OCI-LY1 (cell line): ENCODE data around the gene CEP128.

Experiments
- H2AFZ ChIP-seq: fragments of 200-600 bp; sonication (generic), shearing (Covaris generic); 2 replicates; pipeline ENCODE4 v1.6.0; 2014; ENCODE audit warnings: antibody characterized with exemption, mild to moderate bottlenecking, low read length
- H3F3A ChIP-seq: fragments of 200-600 bp; sonication (generic), shearing (Covaris generic); 2 replicates; pipeline ENCODE4 v1.6.0; 2014; ENCODE audit warnings: mild to moderate bottlenecking, antibody characterized with exemption, low read length, moderate library complexity; ENCODE audit not compliant: insufficient read depth
- H3K27ac ChIP-seq: fragments of 200-600 bp; sonication (generic); 2 replicates; pipeline ENCODE4 v1.5.1; 2014; ENCODE audit warnings: low read length, mixed run types, mild to moderate bottlenecking, low read depth; ENCODE audit not compliant: poor library complexity, severe bottlenecking
- H3K27me3 ChIP-seq: fragments of 200-600 bp; sonication (generic); 2 replicates; pipeline ENCODE4 v1.6.0; 2014; ENCODE audit warnings: antibody characterized with exemption, mild to moderate bottlenecking, low read length, moderate library complexity; ENCODE audit not compliant: insufficient read depth
- H3K36me3 ChIP-seq: fragments of 200-600 bp; sonication (generic); 2 replicates; pipeline ENCODE4 v1.6.1; 2014; ENCODE audit warnings: mild to moderate bottlenecking, antibody characterized with exemption, low read length, moderate library complexity, mixed read lengths; ENCODE audit not compliant: insufficient read depth
- H3K4me1 ChIP-seq: fragments of 200-600 bp; sonication (generic); 2 replicates; pipeline ENCODE4 v1.5.1; 2014; ENCODE audit warnings: mild to moderate bottlenecking, low read length, moderate library complexity; ENCODE audit not compliant: insufficient read depth, severe bottlenecking
- H3K4me2 ChIP-seq: fragments of 200-600 bp; sonication (generic), shearing (Covaris generic); 2 replicates; pipeline ENCODE4 v1.6.1; 2014; ENCODE audit warnings: low read length
- H3K4me3 ChIP-seq: fragments of 200-600 bp; sonication (generic); 2 replicates; pipeline ENCODE4 v1.5.1; 2014; ENCODE audit warnings: low read length, low read depth, mild to moderate bottlenecking, mixed read lengths; ENCODE audit not compliant: poor library complexity, severe bottlenecking
- H3K79me2 ChIP-seq: fragments of 200-600 bp; shearing (Covaris generic); 2 replicates; pipeline ENCODE4 v1.6.1; 2016; ENCODE audit warnings: mixed run types, low read length, mixed read lengths; ENCODE audit not compliant: insufficient read depth
- H3K9ac ChIP-seq: fragments of 200-600 bp; sonication (generic), shearing (Covaris generic); 2 replicates; pipeline ENCODE4 v1.6.1; 2014; ENCODE audit warnings: mild to moderate bottlenecking, low read length, mixed read lengths
- H3K9me2 ChIP-seq: fragments of 200-600 bp; sonication (generic), shearing (Covaris generic); 2 replicates; pipeline ENCODE4 v1.6.1; 2014; ENCODE audit warnings: low read depth, mild to moderate bottlenecking, low read length, mixed read lengths
- H3K9me3 ChIP-seq: fragments of 200-600 bp; shearing (Covaris generic); 2 replicates; pipeline ENCODE4 v1.6.1; 2014; ENCODE audit warnings: low read length, mixed read lengths
- H4K20me1 ChIP-seq: fragments of 200-600 bp; sonication (generic), shearing (Covaris generic); 2 replicates; pipeline ENCODE4 v1.6.0; 2016; ENCODE audit warnings: mild to moderate bottlenecking, low read length; ENCODE audit not compliant: insufficient read depth
- CTCF ChIP-seq: fragments of 200-600 bp; sonication (generic), shearing (Covaris generic); IDR thresholded peaks from 2 replicates; pipeline ENCODE4 v1.5.1; 2017; ENCODE audit warnings: mild to moderate bottlenecking, antibody characterized with exemption, low read length, moderate library complexity, mixed read lengths
- EZH2 ChIP-seq: fragments of 200-600 bp; sonication (generic), shearing (Covaris generic); IDR thresholded peaks from 2 replicates; pipeline ENCODE4 v1.8.0; 2017; ENCODE audit warnings: borderline replicate concordance, mixed run types, mild to moderate bottlenecking, antibody characterized with exemption, low read length, moderate library complexity, mixed read lengths

CEP128 gene

GRCh38 chr14:80549141-80549540, 392.4 kb downstream of the CEP128 start:
- no peaks in the 10 kb centered on the region for H3F3A ChIP-seq
- H3K4me1 ChIP-seq: no peaks in the 10 kb centered on the region
- H2AFZ ChIP-seq: no peak overlapping the region

GRCh38 chr14:80545935-80546854, 395.3 kb downstream of the CEP128 start:
- Histone ChIP-seq H2AFZ (no peak overlapping the region), H4K20me1 (no peaks in the 10 kb centered on the region)
- TF ChIP-seq CTCF (no peak), EZH2 (no peak)

More at GRCh38 chr14:80549141-80549540, 392.4 kb downstream of the CEP128 start:
- H3K9me2 ChIP-seq: no peaks in the 10 kb centered on the region
- H3K4me2 ChIP-seq: no peak overlapping the region
- no peak overlapping the region for H3K27ac ChIP-seq
- H4K20me1 ChIP-seq: no peaks in the 10 kb centered on the region
- H3K79me2 ChIP-seq: no peaks in the 10 kb centered on the region
- no peak overlapping the region for H3K9ac ChIP-seq
- no peak overlapping the region for H3K4me3 ChIP-seq
- no peaks in the 10 kb centered on the region for H3K36me3 ChIP-seq
- no peaks in the 10 kb centered on the region for H3K9me3 ChIP-seq
- TF ChIP-seq CTCF: no peak
- TF ChIP-seq EZH2: no peak
- no peaks in the 10 kb centered on the region for H3K27me3 ChIP-seq

GRCh38 chr14:80544366-80544765, 397.2 kb downstream of the CEP128 start:
- Histone ChIP-seq H3F3A (no peaks in the 10 kb centered on the region), H3K4me2 (no peak overlapping the region), H3K9me2 (no peaks in the 10 kb centered on the region), H2AFZ (no peak overlapping the region), H3K79me2 (no peaks in the 10 kb centered on the region), H3K27me3 (no peaks in the 10 kb centered on the region), H4K20me1 (no peaks in the 10 kb centered on the region), H3K9ac (no peak overlapping the region), H3K4me3 (no peak overlapping the region), H3K4me1 (no peaks in the 10 kb centered on the region), H3K27ac (no peak overlapping the region), H3K9me3 (no peaks in the 10 kb centered on the region), H3K36me3 (no peaks in the 10 kb centered on the region; the same call in 1 of the 2 replicates)
- no peak for TF ChIP-seq CTCF
- no peak for TF ChIP-seq EZH2

More at GRCh38 chr14:80545935-80546854, 395.3 kb downstream of the CEP128 start:
- Histone ChIP-seq H3K4me1 (no peaks in the 10 kb centered on the region), H3K9me3 (no peaks in the 10 kb centered on the region), H3K9ac (no peak overlapping the region), H3K79me2 (no peaks in the 10 kb centered on the region), H3K4me3 (no peak overlapping the region), H3K27ac (no peak overlapping the region), H3K27me3 (no peaks in the 10 kb centered on the region), H3K36me3 (no peaks in the 10 kb centered on the region), H3K9me2 (no peaks in the 10 kb centered on the region), H3K4me2 (no peak overlapping the region), H3F3A (no peaks in the 10 kb centered on the region)
